ENCODE data around the gene MLPH.

GRCh38 chr2:237542001-237542704 is 55.1 kb downstream of the MLPH start:
- TF ChIP-seq TCF12 (IDR thresholded peaks at IDR 0.05; ENCODE audit: low read depth) (no peak), REST (IDR thresholded peaks at IDR 0.05; ENCODE audit: low read depth) (no peak), EP300 (IDR thresholded peaks at IDR 0.05; ENCODE audit: borderline replicate concordance) (no peak), RAD21 (IDR thresholded peaks at IDR 0.05; ENCODE audit: low read depth) (no peak)
